Testis (tissue), 3 donors: ENCODE data around the gene OXNAD1. TPM values are rescaled to one million over a fixed set of nuclear protein-coding genes. Genes with fewer than 3 reads are reported as not detected.

Experiments used
- DNase-seq: peaks from one replicate; pipeline ENCODE4 v3.0.0-alpha.2; 2019
- H3K27ac ChIP-seq, 2 donors: fragments of 200-600 bp; sonication (generic); one replicate each; pipeline ENCODE4 v1.5.1; 2019
- H3K27me3 ChIP-seq: fragments of 200-600 bp; sonication (generic); one replicate; pipeline ENCODE4 v1.5.1; 2019
- H3K36me3 ChIP-seq: fragments of 200-600 bp; sonication (generic); one replicate; pipeline ENCODE4 v1.5.1; 2017; ENCODE audit warnings: low read depth; ENCODE audit errors: missing control alignments
- H3K4me1 ChIP-seq: fragments of 200-600 bp; sonication (generic); one replicate; pipeline ENCODE4 v1.5.1; 2019
- H3K4me3 ChIP-seq, 2 donors: fragments of 200-600 bp; sonication (generic); one replicate each; pipeline ENCODE4 v1.5.1; 2017 to 2019
- H3K9me3 ChIP-seq: fragments of 200-600 bp; sonication (generic); one replicate; pipeline ENCODE4 v1.5.1; 2017
- CTCF ChIP-seq, 3 experiments: fragments of 450-650 bp in 2 of 3; fragments of 200-600 bp in 1 of 3; sonication (generic) in 1 of 3; IDR thresholded peaks; one replicate each; pipeline ENCODE4 v1.5.1; 2016 to 2019; ENCODE audit warnings: antibody characterized with exemption in 3 of 3, mild to moderate bottlenecking in 2 of 3, moderate library complexity in 1 of 3
- POLR2A ChIP-seq: fragments of 450-650 bp; IDR thresholded peaks from one replicate; pipeline ENCODE4 v1.6.1; 2017; ENCODE audit warnings: antibody characterized with exemption, mild to moderate bottlenecking, moderate library complexity
- WGBS, 2 donors: methylation state at CpG; one replicate each; pipeline ENCODE4 v1.1.5; 2018; 5-methylcytosine and 5-hydroxymethylcytosine counted together
- intact Hi-C: fragments of 100-400 bp; cut with DNase I; formaldehyde crosslinking; loops from one replicate; pipeline ENCODE4 v1.15.1; 2023; ENCODE audit warnings: low total_unique reads
- polyA plus RNA-seq: library from polyadenylated mRNA; stranded (reverse); fragments of 350-450 nt; fragmentation: Illumina TruSeq; extraction: RNeasy Lipid Tissue Mini Kit (QIAGEN cat#74804); gene quantifications from one replicate; pipeline ENCODE4 v1.2.3, GENCODE V29; 2014; ENCODE audit warnings: low read depth, low replicate concordance; ENCODE audit not compliant: insufficient read depth
- total RNA-seq, 2 donors: library from RNA; depleted of rRNA; stranded (reverse); fragments of >200 nt; gene quantifications; one replicate each; pipeline ENCODE4 v1.2.3, GENCODE V29; 2016

Gene OXNAD1
- total and polyA plus RNA-seq, 3 donors from 2014 or later: 11.8 to 31.2 (median 27.3) TPM

- Histone ChIP-seq H3K4me1 (peaks cover 8% of the 10 kb centered on the region), H3K27me3 (no peaks in the 10 kb centered on the region), H3K27ac (no peak overlapping the region), H3K36me3 (no peaks in the 10 kb centered on the region), H3K4me3 (no peak overlapping the region), H3K9me3 (no peaks in the 10 kb centered on the region)
- intact Hi-C loops: no loop called here
- TF ChIP-seq POLR2A: no peak
- no peak for TF ChIP-seq CTCF (IDR thresholded peaks at IDR 0.05)
- WGBS, 2 donors: 71 to 94% methylated on average over 1 of the region's 1 CpG
- no peak for DNase-seq
These were observed 78.1 kb downstream of the OXNAD1 start for GRCh38 chr3:16343101-16343500.

- Histone ChIP-seq H3K27me3 (no peaks in the 10 kb centered on the region), H3K27ac (no peak overlapping the region), H3K4me3 (no peak overlapping the region), H3K36me3 (no peaks in the 10 kb centered on the region), H3K9me3 (no peaks in the 10 kb centered on the region), H3K4me1 (no peaks in the 10 kb centered on the region)
- no peak for DNase-seq
- TF ChIP-seq POLR2A (no peak), CTCF (IDR thresholded peaks at IDR 0.05) (no peak)
- 96 to 97% methylated on average over 7 of the region's 7 CpGs for WGBS, 2 donors
- intact Hi-C loops: no loop called here
These were observed 81.5 kb downstream of the OXNAD1 start for GRCh38 chr3:16346413-16347081.

GRCh38 chr3:16347548-16347947, 82.5 kb downstream of the OXNAD1 start:
- DNase-seq: no peak
- H3K27me3 ChIP-seq: no peaks in the 10 kb centered on the region
- 93 to 94% methylated on average over 4 of the region's 4 CpGs for WGBS, 2 donors
- no peaks in the 10 kb centered on the region for H3K4me1 ChIP-seq
- H3K27ac ChIP-seq: no peak overlapping the region
- no peaks in the 10 kb centered on the region for H3K9me3 ChIP-seq
- intact Hi-C loops: no loop called here
- H3K36me3 ChIP-seq: no peaks in the 10 kb centered on the region
- no peak overlapping the region for H3K4me3 ChIP-seq
- no peak for TF ChIP-seq POLR2A
- TF ChIP-seq CTCF (IDR thresholded peaks at IDR 0.05): no peak

GRCh38 chr3:16349986-16350596, 85.1 kb downstream of the OXNAD1 start:
- Histone ChIP-seq H3K27ac (no peak overlapping the region), H3K27me3 (no peaks in the 10 kb centered on the region), H3K4me3 (no peak overlapping the region), H3K9me3 (no peaks in the 10 kb centered on the region), H3K36me3 (no peaks in the 10 kb centered on the region), H3K4me1 (no peaks in the 10 kb centered on the region)
- intact Hi-C loops: no loop called here
- DNase-seq: no peak
- 46 to 52% methylated on average over 2 of the region's 2 CpGs for WGBS, 2 donors
- TF ChIP-seq CTCF (IDR thresholded peaks at IDR 0.05) (no peak), POLR2A (no peak)
